Measurements from ENCODE around the gene RPS6KB2. TPM values are rescaled to one million over a fixed set of nuclear protein-coding genes. Genes with fewer than 3 reads are reported as not detected.

RPS6KB2 gene
- total and polyA plus RNA-seq, 5 donors from 2014 or later, result 44.4 to 66.0 (median 51.4) TPM

DNA sequence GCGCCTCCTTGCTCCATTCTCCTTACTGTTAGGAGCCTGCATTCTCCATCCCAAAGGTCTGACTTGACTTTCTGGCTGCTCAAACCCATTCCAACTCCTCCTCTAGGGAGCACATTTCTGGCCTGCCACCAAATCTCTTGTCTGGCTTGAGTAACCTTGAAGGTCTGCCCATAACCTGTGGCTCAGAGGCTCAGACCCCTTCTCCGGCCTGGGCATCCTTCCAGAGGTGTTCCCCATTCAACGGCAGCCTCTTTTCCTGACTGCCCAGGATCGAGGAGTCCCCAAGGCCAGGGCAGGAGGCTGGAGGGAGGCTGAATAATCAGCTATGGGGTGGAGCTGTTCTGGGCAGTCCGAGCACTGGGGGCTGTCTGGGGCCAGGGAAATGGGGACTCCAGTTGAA, 34.3 kb upstream of the RPS6KB2 start:
- Mint-ChIP-seq H3K27me3 (no peaks in the 10 kb centered on the region), H3K27ac (peak overlapping the region in 1 of 3 donors; percentile 28), H3K4me3 (peak overlapping the region; percentile 68 to 92 (median 88)), H3K4me1 (peaks cover 0 to 66% (median 25%) of the 10 kb centered on the region in 4 donors), H3K36me3 (peaks cover 3% of the 10 kb centered on the region), H3K9me3 (no peaks in the 10 kb centered on the region)
- H3K27ac ChIP-seq (ENCODE audit: insufficient read depth, low read length, poor library complexity, severe bottlenecking), result no peak overlapping the region
- no peaks in the 10 kb centered on the region for H3K9me3 ChIP-seq (ENCODE audit: control insufficient read depth in 2 of 2, low read length in 2 of 2)
- peaks cover 23% of the 10 kb centered on the region for H3K36me3 ChIP-seq (ENCODE audit: control insufficient read depth, insufficient read depth, low read length)
- H3K27me3 ChIP-seq (ENCODE audit: control insufficient read depth, insufficient read depth, low read length), result no peaks in the 10 kb centered on the region
- peaks cover 48% of the 10 kb centered on the region for H3K4me1 ChIP-seq (ENCODE audit: control insufficient read depth, insufficient read depth, low read length, poor library complexity, severe bottlenecking)
- DNase-seq (no peak), ATAC-seq (ENCODE audit: low read depth in 2 of 2) (no peak)
- no peak overlapping the region for H3K4me3 ChIP-seq (ENCODE audit: low read depth, low read length)

DNA sequence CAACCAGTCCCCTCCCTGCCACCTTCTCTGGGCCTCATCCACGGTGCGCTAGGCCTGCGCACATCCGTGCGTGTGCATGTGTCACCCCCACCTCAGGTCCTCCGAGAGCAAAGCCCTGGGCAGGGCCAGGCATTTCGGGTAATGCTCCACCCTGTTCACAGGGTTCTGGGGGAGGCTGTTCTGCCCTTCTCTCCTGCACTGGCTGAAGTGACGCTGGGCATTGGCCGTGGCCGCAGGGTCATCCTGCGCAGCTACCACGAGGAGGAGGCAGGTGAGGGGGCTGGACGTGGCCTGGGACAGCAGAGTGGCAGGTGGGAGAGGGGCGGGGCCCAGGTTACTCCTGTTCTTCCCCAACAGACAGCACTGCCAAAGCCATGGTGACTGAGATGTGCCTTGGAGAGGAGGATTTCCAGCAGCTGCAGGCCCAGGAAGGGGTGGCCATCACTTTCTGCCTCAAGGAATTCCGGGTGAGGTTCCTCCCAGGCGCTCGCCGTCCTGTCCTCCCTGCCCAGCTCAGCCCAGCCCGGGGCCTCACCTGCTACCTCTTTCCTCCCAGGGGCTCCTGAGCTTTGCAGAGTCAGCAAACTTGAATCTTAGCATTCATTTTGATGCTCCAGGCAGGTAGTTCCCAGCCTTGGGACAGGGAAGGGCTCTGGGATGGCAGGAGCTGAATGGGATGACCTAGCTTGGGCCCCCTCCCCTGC, 32.6 kb upstream of the RPS6KB2 start:
- no peaks in the 10 kb centered on the region for H3K27me3 Mint-ChIP-seq
- H3K4me3 Mint-ChIP-seq, result peak overlapping the region in 1 of 4 donors; percentile 81
- Histone ChIP-seq H3K4me3 (ENCODE audit: low read depth, low read length) (no peak overlapping the region), H3K27ac (ENCODE audit: insufficient read depth, low read length, poor library complexity, severe bottlenecking) (peak overlapping the region; percentile 65), H3K27me3 (ENCODE audit: control insufficient read depth, insufficient read depth, low read length) (no peaks in the 10 kb centered on the region), H3K4me1 (ENCODE audit: control insufficient read depth, insufficient read depth, low read length, poor library complexity, severe bottlenecking) (peaks cover 62% of the 10 kb centered on the region), H3K9me3 (ENCODE audit: control insufficient read depth in 2 of 2, low read length in 2 of 2) (no peaks in the 10 kb centered on the region), H3K36me3 (ENCODE audit: control insufficient read depth, insufficient read depth, low read length) (peaks cover 35% of the 10 kb centered on the region)
- peaks cover 4% of the 10 kb centered on the region for H3K36me3 Mint-ChIP-seq
- no peak for DNase-seq
- no peak overlapping the region for H3K27ac Mint-ChIP-seq
- peaks cover 0 to 71% (median 18%) of the 10 kb centered on the region in 4 donors for H3K4me1 Mint-ChIP-seq
- no peaks in the 10 kb centered on the region for H3K9me3 Mint-ChIP-seq
- ATAC-seq (ENCODE audit: low read depth in 2 of 2), result no peak

- no peaks in the 10 kb centered on the region for H3K27me3 Mint-ChIP-seq
- peaks cover 35% of the 10 kb centered on the region for H3K36me3 ChIP-seq (ENCODE audit: control insufficient read depth, insufficient read depth, low read length)
- H3K4me3 ChIP-seq (ENCODE audit: low read depth, low read length), result no peak overlapping the region
- H3K27ac ChIP-seq (ENCODE audit: insufficient read depth, low read length, poor library complexity, severe bottlenecking), result peak overlapping the region; percentile 65
- no peaks in the 10 kb centered on the region for H3K27me3 ChIP-seq (ENCODE audit: control insufficient read depth, insufficient read depth, low read length)
- ATAC-seq (ENCODE audit: low read depth in 2 of 2), result no peak
- no peaks in the 10 kb centered on the region for H3K9me3 ChIP-seq (ENCODE audit: control insufficient read depth in 2 of 2, low read length in 2 of 2)
- peaks cover 0 to 70% (median 17%) of the 10 kb centered on the region in 4 donors for H3K4me1 Mint-ChIP-seq
- H3K9me3 Mint-ChIP-seq, result no peaks in the 10 kb centered on the region
- H3K36me3 Mint-ChIP-seq, result peaks cover 4% of the 10 kb centered on the region
- peak overlapping the region in 1 of 3 donors; percentile 52 for H3K27ac Mint-ChIP-seq
- peaks cover 62% of the 10 kb centered on the region for H3K4me1 ChIP-seq (ENCODE audit: control insufficient read depth, insufficient read depth, low read length, poor library complexity, severe bottlenecking)
- peak overlapping the region; percentile 19 to 72 (median 36) for H3K4me3 Mint-ChIP-seq
- no peak for DNase-seq
These were observed 32.1 kb upstream of the RPS6KB2 start for GRCh38 chr11:67396259-67396581.

- no peak overlapping the region for H3K4me3 ChIP-seq (ENCODE audit: low read depth, low read length)
- H3K27me3 Mint-ChIP-seq, result no peaks in the 10 kb centered on the region
- H3K4me3 Mint-ChIP-seq, result peak overlapping the region; percentile 61 to 82 (median 69)
- H3K36me3 ChIP-seq (ENCODE audit: control insufficient read depth, insufficient read depth, low read length), result peaks cover 35% of the 10 kb centered on the region
- H3K9me3 ChIP-seq (ENCODE audit: control insufficient read depth in 2 of 2, low read length in 2 of 2), result no peaks in the 10 kb centered on the region
- no peaks in the 10 kb centered on the region for H3K9me3 Mint-ChIP-seq
- H3K27ac ChIP-seq (ENCODE audit: insufficient read depth, low read length, poor library complexity, severe bottlenecking), result peak overlapping the region; percentile 65
- DNase-seq (no peak), ATAC-seq (ENCODE audit: low read depth in 2 of 2) (no peak)
- peaks cover 60% of the 10 kb centered on the region for H3K4me1 ChIP-seq (ENCODE audit: control insufficient read depth, insufficient read depth, low read length, poor library complexity, severe bottlenecking)
- H3K36me3 Mint-ChIP-seq, result peaks cover 4% of the 10 kb centered on the region
- peaks cover 0 to 65% (median 15%) of the 10 kb centered on the region in 4 donors for H3K4me1 Mint-ChIP-seq
- no peaks in the 10 kb centered on the region for H3K27me3 ChIP-seq (ENCODE audit: control insufficient read depth, insufficient read depth, low read length)
- H3K27ac Mint-ChIP-seq, result peak overlapping the region; percentile 80 to 90 (median 87)
These were observed 31.5 kb upstream of the RPS6KB2 start for GRCh38 chr11:67396587-67397389.

GRCh38 chr11:67397536-67397935, 30.8 kb upstream of the RPS6KB2 start:
- Histone ChIP-seq H3K4me3 (ENCODE audit: low read depth, low read length) (no peak overlapping the region), H3K27ac (ENCODE audit: insufficient read depth, low read length, poor library complexity, severe bottlenecking) (peak overlapping the region; percentile 65), H3K4me1 (ENCODE audit: control insufficient read depth, insufficient read depth, low read length, poor library complexity, severe bottlenecking) (peaks cover 62% of the 10 kb centered on the region), H3K9me3 (ENCODE audit: control insufficient read depth in 2 of 2, low read length in 2 of 2) (no peaks in the 10 kb centered on the region), H3K27me3 (ENCODE audit: control insufficient read depth, insufficient read depth, low read length) (no peaks in the 10 kb centered on the region), H3K36me3 (ENCODE audit: control insufficient read depth, insufficient read depth, low read length) (peaks cover 35% of the 10 kb centered on the region)
- DNase-seq (no peak), ATAC-seq (ENCODE audit: low read depth in 2 of 2) (no peak)
- H3K9me3 Mint-ChIP-seq, result no peaks in the 10 kb centered on the region
- H3K27me3 Mint-ChIP-seq, result no peaks in the 10 kb centered on the region
- peaks cover 4% of the 10 kb centered on the region for H3K36me3 Mint-ChIP-seq
- peak overlapping the region in 3 of 4 donors; percentile 39 to 97 (median 68) for H3K4me3 Mint-ChIP-seq
- H3K27ac Mint-ChIP-seq, result peak overlapping the region; percentile 55 to 97 (median 74)
- peaks cover 0 to 67% (median 18%) of the 10 kb centered on the region in 4 donors for H3K4me1 Mint-ChIP-seq

GRCh38 chr11:67397986-67398660, 30.2 kb upstream of the RPS6KB2 start:
- H3K27me3 ChIP-seq (ENCODE audit: control insufficient read depth, insufficient read depth, low read length), result no peaks in the 10 kb centered on the region
- ATAC-seq (ENCODE audit: low read depth in 2 of 2) (no peak), DNase-seq (no peak)
- H3K4me1 ChIP-seq (ENCODE audit: control insufficient read depth, insufficient read depth, low read length, poor library complexity, severe bottlenecking), result peaks cover 62% of the 10 kb centered on the region
- H3K27me3 Mint-ChIP-seq, result no peaks in the 10 kb centered on the region
- peak overlapping the region; percentile 29 to 97 (median 70) for H3K4me3 Mint-ChIP-seq
- H3K9me3 Mint-ChIP-seq, result no peaks in the 10 kb centered on the region
- peaks cover 4% of the 10 kb centered on the region for H3K36me3 Mint-ChIP-seq
- peaks cover 35% of the 10 kb centered on the region for H3K36me3 ChIP-seq (ENCODE audit: control insufficient read depth, insufficient read depth, low read length)
- H3K27ac Mint-ChIP-seq, result peak overlapping the region in 2 of 3 donors; percentile 74 to 97
- peak overlapping the region; percentile 33 for H3K27ac ChIP-seq (ENCODE audit: insufficient read depth, low read length, poor library complexity, severe bottlenecking)
- no peaks in the 10 kb centered on the region for H3K9me3 ChIP-seq (ENCODE audit: control insufficient read depth in 2 of 2, low read length in 2 of 2)
- no peak overlapping the region for H3K4me3 ChIP-seq (ENCODE audit: low read depth, low read length)
- peaks cover 0 to 68% (median 19%) of the 10 kb centered on the region in 4 donors for H3K4me1 Mint-ChIP-seq

- no peaks in the 10 kb centered on the region for H3K9me3 ChIP-seq (ENCODE audit: control insufficient read depth in 2 of 2, low read length in 2 of 2)
- H3K4me3 Mint-ChIP-seq, result peak overlapping the region; percentile 38 to 97 (median 82)
- H3K4me3 ChIP-seq (ENCODE audit: low read depth, low read length), result no peak overlapping the region
- H3K27ac ChIP-seq (ENCODE audit: insufficient read depth, low read length, poor library complexity, severe bottlenecking), result peak overlapping the region; percentile 33
- peaks cover 70% of the 10 kb centered on the region for H3K4me1 ChIP-seq (ENCODE audit: control insufficient read depth, insufficient read depth, low read length, poor library complexity, severe bottlenecking)
- H3K36me3 Mint-ChIP-seq, result peaks cover 4% of the 10 kb centered on the region
- peak overlapping the region; percentile 25 to 97 (median 44) for H3K27ac Mint-ChIP-seq
- ATAC-seq (ENCODE audit: low read depth in 2 of 2) (no peak), DNase-seq (no peak)
- peaks cover 0 to 68% (median 21%) of the 10 kb centered on the region in 4 donors for H3K4me1 Mint-ChIP-seq
- no peaks in the 10 kb centered on the region for H3K9me3 Mint-ChIP-seq
- H3K36me3 ChIP-seq (ENCODE audit: control insufficient read depth, insufficient read depth, low read length), result peaks cover 32% of the 10 kb centered on the region
- peaks cover 6% of the 10 kb centered on the region for H3K27me3 Mint-ChIP-seq
- H3K27me3 ChIP-seq (ENCODE audit: control insufficient read depth, insufficient read depth, low read length), result no peaks in the 10 kb centered on the region
These were observed 29.4 kb upstream of the RPS6KB2 start for GRCh38 chr11:67398661-67399563.

All from CD4-positive, CD25-positive, alpha-beta regulatory T cell (primary cell).